ENCODE results near the gene SIK2.
"Not testable (repeated sequence)": the region's sequence is repeated elsewhere in the genome, so short reads cannot be mapped to it uniquely, and the experiment has no call there.

The SIK2 gene

GRCh38 chr11:111707691-111708067, 105.4 kb downstream of the SIK2 start:
- Histone ChIP-seq H3K9ac (ENCODE audit: low read depth, low read length) (no peak overlapping the region), H3K4me3 (ENCODE audit: low read length) (no peak overlapping the region), H3K4me1 (ENCODE audit: control insufficient read depth, insufficient read depth, low read length) (peaks cover 12% of the 10 kb centered on the region), H3K4me2 (ENCODE audit: low read length) (no peak overlapping the region), H3K27me3 (ENCODE audit: control insufficient read depth, insufficient read depth, low read length) (no peaks in the 10 kb centered on the region), H3K9me3 (replicated peaks; ENCODE audit: low read length) (no peaks in the 10 kb centered on the region), H3K36me3 (ENCODE audit: insufficient read depth, low read length) (peaks cover 62% of the 10 kb centered on the region)

DNA sequence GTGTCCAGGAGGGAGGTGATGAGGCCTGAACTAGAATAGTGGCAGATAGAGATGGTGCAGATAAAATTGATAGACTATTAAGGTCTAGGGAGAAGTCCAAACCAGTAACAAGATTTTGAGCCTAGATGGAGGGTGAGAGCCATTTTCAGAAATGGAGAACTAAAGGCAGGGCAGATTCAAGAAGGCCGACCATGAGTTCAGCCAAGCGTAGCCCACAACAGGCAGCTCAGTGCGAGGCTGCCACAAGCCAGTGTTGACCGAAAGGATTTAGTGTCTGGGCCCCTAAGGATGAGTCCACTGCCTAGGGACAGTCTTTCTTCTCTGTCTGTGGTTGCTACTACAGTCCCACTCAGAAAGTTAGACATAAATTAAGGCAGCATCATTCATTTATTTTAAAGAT, 112.3 kb downstream of the SIK2 start:
- Histone ChIP-seq H3K36me3 (ENCODE audit: insufficient read depth, low read length) (peaks cover 29% of the 10 kb centered on the region), H3K27me3 (ENCODE audit: control insufficient read depth, insufficient read depth, low read length) (no peaks in the 10 kb centered on the region), H3K9me3 (replicated peaks; ENCODE audit: low read length) (no peaks in the 10 kb centered on the region), H3K9ac (ENCODE audit: low read depth, low read length) (no peak overlapping the region), H3K4me1 (ENCODE audit: control insufficient read depth, insufficient read depth, low read length) (peaks cover 20% of the 10 kb centered on the region), H3K4me3 (ENCODE audit: low read length) (no peak overlapping the region), H3K4me2 (ENCODE audit: low read length) (no peak overlapping the region)

- Histone ChIP-seq H3K4me3 (ENCODE audit: low read length) (no peak overlapping the region), H3K9me3 (replicated peaks; ENCODE audit: low read length) (no peaks in the 10 kb centered on the region), H3K9ac (ENCODE audit: low read depth, low read length) (no peak overlapping the region), H3K4me2 (ENCODE audit: low read length) (no peak overlapping the region), H3K27me3 (ENCODE audit: control insufficient read depth, insufficient read depth, low read length) (no peaks in the 10 kb centered on the region), H3K36me3 (ENCODE audit: insufficient read depth, low read length) (peaks cover 29% of the 10 kb centered on the region), H3K4me1 (ENCODE audit: control insufficient read depth, insufficient read depth, low read length) (peaks cover 22% of the 10 kb centered on the region)
These were observed 113.0 kb downstream of the SIK2 start for GRCh38 chr11:111715142-111715816.

DNA sequence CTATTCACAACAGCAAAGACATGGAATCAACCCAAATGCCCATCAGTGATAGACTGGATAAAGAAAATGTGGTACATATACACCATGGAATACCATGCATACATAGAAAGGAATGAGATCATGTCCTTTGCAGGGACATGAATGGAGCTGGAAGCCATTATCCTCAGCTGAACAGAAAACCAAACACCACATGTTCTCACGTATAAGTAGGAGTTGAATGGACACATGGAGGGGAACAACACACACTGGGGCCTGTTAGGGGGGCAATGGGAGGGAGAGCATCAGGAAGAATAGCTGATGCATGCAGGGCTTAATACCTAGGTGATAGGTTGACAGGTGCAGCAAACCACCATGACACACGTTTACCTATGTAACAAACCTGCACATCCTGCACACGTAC, 115.4 kb downstream of the SIK2 start:
- H3K9ac ChIP-seq (ENCODE audit: low read depth, low read length); H3K27me3 ChIP-seq (ENCODE audit: control insufficient read depth, insufficient read depth, low read length); H3K9me3 ChIP-seq (replicated peaks; ENCODE audit: low read length); H3K4me2 ChIP-seq (ENCODE audit: low read length); H3K4me3 ChIP-seq (ENCODE audit: low read length): not testable (repeated sequence)
- Histone ChIP-seq H3K4me1 (ENCODE audit: control insufficient read depth, insufficient read depth, low read length) (peaks cover 22% of the 10 kb centered on the region), H3K36me3 (ENCODE audit: insufficient read depth, low read length) (peaks cover 36% of the 10 kb centered on the region)

DNA sequence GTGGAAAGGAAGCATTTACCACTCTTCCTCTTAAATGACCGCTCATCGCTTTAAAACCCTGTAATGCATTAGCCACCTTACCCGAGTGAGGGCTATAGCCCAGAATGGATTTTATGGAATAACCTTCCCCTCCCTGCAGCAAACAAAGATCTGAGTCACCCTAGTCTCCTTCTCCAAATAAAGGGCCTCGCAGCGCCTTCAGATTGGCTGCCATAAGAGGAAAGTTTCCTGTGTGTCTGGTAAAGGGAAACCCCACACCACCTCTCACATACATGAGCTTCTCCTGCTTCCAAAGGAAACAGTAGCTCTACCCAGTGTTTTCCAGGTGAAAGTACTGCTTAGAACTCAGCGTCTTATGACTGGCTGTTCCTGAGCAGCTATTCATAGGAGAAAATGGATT, 116.2 kb downstream of the SIK2 start:
- no peak overlapping the region for H3K4me3 ChIP-seq (ENCODE audit: low read length)
- H3K9me3 ChIP-seq (replicated peaks; ENCODE audit: low read length): no peaks in the 10 kb centered on the region
- peaks cover 43% of the 10 kb centered on the region for H3K36me3 ChIP-seq (ENCODE audit: insufficient read depth, low read length)
- peaks cover 22% of the 10 kb centered on the region for H3K4me1 ChIP-seq (ENCODE audit: control insufficient read depth, insufficient read depth, low read length)
- H3K4me2 ChIP-seq (ENCODE audit: low read length): peak overlapping the region; percentile 43
- H3K27me3 ChIP-seq (ENCODE audit: control insufficient read depth, insufficient read depth, low read length): no peaks in the 10 kb centered on the region
- H3K9ac ChIP-seq (ENCODE audit: low read depth, low read length): no peak overlapping the region

DNA sequence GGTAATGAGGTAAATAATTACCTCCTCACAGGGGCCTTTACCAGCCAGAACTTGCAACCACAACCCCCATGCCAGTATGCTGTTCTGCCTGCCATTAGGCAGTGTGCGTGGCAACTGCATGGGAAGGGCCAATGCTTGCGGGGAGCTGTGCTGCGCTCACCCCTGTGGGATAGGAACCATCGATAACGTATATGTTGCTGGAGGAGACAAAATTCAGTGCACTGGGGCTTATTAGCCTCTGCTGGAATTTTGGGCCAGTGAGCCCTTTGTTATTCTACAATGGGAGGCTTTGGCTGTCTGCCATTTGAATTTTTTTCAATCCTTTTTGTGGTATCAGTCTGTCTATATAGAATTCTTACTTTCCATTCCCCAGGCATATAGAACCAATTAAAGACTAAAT, 116.6 kb downstream of the SIK2 start:
- Histone ChIP-seq H3K27me3 (ENCODE audit: control insufficient read depth, insufficient read depth, low read length) (no peaks in the 10 kb centered on the region), H3K9ac (ENCODE audit: low read depth, low read length) (no peak overlapping the region), H3K4me2 (ENCODE audit: low read length) (peak overlapping the region; percentile 43), H3K36me3 (ENCODE audit: insufficient read depth, low read length) (peaks cover 46% of the 10 kb centered on the region), H3K9me3 (replicated peaks; ENCODE audit: low read length) (no peaks in the 10 kb centered on the region), H3K4me1 (ENCODE audit: control insufficient read depth, insufficient read depth, low read length) (peaks cover 22% of the 10 kb centered on the region), H3K4me3 (ENCODE audit: low read length) (no peak overlapping the region)

- H3K9me3 ChIP-seq (replicated peaks; ENCODE audit: low read length): no peaks in the 10 kb centered on the region
- H3K4me3 ChIP-seq (ENCODE audit: low read length): no peak overlapping the region
- H3K4me2 ChIP-seq (ENCODE audit: low read length): no peak overlapping the region
- H3K9ac ChIP-seq (ENCODE audit: low read depth, low read length): no peak overlapping the region
- H3K4me1 ChIP-seq (ENCODE audit: control insufficient read depth, insufficient read depth, low read length): peaks cover 22% of the 10 kb centered on the region
- H3K27me3 ChIP-seq (ENCODE audit: control insufficient read depth, insufficient read depth, low read length): no peaks in the 10 kb centered on the region
- H3K36me3 ChIP-seq (ENCODE audit: insufficient read depth, low read length): peaks cover 48% of the 10 kb centered on the region
These were observed 117.1 kb downstream of the SIK2 start for GRCh38 chr11:111719379-111719778.

GRCh38 chr11:111720801-111721494, 118.7 kb downstream of the SIK2 start:
- peaks cover 22% of the 10 kb centered on the region for H3K4me1 ChIP-seq (ENCODE audit: control insufficient read depth, insufficient read depth, low read length)
- no peaks in the 10 kb centered on the region for H3K9me3 ChIP-seq (replicated peaks; ENCODE audit: low read length)
- no peak overlapping the region for H3K9ac ChIP-seq (ENCODE audit: low read depth, low read length)
- H3K4me2 ChIP-seq (ENCODE audit: low read length): no peak overlapping the region
- H3K27me3 ChIP-seq (ENCODE audit: control insufficient read depth, insufficient read depth, low read length): no peaks in the 10 kb centered on the region
- H3K36me3 ChIP-seq (ENCODE audit: insufficient read depth, low read length): peaks cover 60% of the 10 kb centered on the region
- H3K4me3 ChIP-seq (ENCODE audit: low read length): no peak overlapping the region

DNA sequence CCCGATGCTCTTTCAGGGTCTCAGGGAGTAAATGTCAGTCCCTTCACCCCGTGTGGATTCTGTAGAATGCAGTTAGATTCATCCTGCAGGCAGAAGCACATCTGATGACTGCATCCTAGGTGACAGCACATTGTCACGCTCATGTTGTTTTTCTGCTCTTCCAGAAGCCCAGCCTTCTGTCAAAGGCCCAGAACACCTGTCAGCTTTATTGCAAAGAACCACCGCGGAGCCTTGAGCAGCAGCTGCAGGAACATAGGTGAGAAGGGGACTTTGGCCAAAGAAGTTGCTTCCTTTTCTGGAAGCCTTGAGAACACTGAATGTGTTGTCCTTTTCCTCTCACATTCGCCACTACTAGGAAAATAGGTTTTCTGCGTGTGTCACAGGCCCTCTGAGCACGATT, 120.3 kb downstream of the SIK2 start:
- Histone ChIP-seq H3K36me3 (ENCODE audit: insufficient read depth, low read length) (peaks cover 72% of the 10 kb centered on the region), H3K9ac (ENCODE audit: low read depth, low read length) (no peak overlapping the region), H3K4me2 (ENCODE audit: low read length) (no peak overlapping the region), H3K4me1 (ENCODE audit: control insufficient read depth, insufficient read depth, low read length) (peaks cover 22% of the 10 kb centered on the region), H3K4me3 (ENCODE audit: low read length) (no peak overlapping the region), H3K9me3 (replicated peaks; ENCODE audit: low read length) (no peaks in the 10 kb centered on the region), H3K27me3 (ENCODE audit: control insufficient read depth, insufficient read depth, low read length) (no peaks in the 10 kb centered on the region)

GRCh38 chr11:111723595-111723994, 121.3 kb downstream of the SIK2 start:
- Histone ChIP-seq H3K4me1 (ENCODE audit: control insufficient read depth, insufficient read depth, low read length) (peaks cover 12% of the 10 kb centered on the region), H3K36me3 (ENCODE audit: insufficient read depth, low read length) (peaks cover 77% of the 10 kb centered on the region), H3K27me3 (ENCODE audit: control insufficient read depth, insufficient read depth, low read length) (no peaks in the 10 kb centered on the region), H3K4me3 (ENCODE audit: low read length) (no peak overlapping the region), H3K9me3 (replicated peaks; ENCODE audit: low read length) (no peaks in the 10 kb centered on the region), H3K4me2 (ENCODE audit: low read length) (no peak overlapping the region), H3K9ac (ENCODE audit: low read depth, low read length) (no peak overlapping the region)

- no peak overlapping the region for H3K4me2 ChIP-seq (ENCODE audit: low read length)
- peaks cover 7% of the 10 kb centered on the region for H3K4me1 ChIP-seq (ENCODE audit: control insufficient read depth, insufficient read depth, low read length)
- H3K4me3 ChIP-seq (ENCODE audit: low read length): no peak overlapping the region
- H3K9ac ChIP-seq (ENCODE audit: low read depth, low read length): no peak overlapping the region
- H3K36me3 ChIP-seq (ENCODE audit: insufficient read depth, low read length): peaks cover 76% of the 10 kb centered on the region
- H3K9me3 ChIP-seq (replicated peaks; ENCODE audit: low read length): no peaks in the 10 kb centered on the region
- H3K27me3 ChIP-seq (ENCODE audit: control insufficient read depth, insufficient read depth, low read length): no peaks in the 10 kb centered on the region
These were observed 122.4 kb downstream of the SIK2 start for GRCh38 chr11:111724615-111725129.

DNA sequence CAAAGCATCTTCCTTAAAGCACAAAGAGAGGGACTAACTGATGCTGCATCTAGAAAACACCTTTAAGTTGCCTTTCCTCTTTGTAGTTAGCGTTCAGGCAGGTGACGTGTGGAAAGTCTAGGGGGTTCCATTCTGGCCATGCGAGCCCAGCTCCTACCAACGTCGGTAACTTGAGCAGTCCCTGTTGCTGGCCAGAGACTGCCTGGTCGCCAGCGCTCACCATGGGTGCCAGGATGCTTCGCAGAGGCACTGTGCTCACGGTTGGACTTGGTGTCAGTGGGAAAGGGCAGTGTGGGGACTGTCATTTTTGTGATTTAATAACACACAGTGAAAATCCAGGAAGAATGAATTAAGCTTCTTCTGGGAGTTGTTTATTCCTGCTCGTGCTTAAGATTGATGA, 123.4 kb downstream of the SIK2 start:
- no peaks in the 10 kb centered on the region for H3K27me3 ChIP-seq (ENCODE audit: control insufficient read depth, insufficient read depth, low read length)
- H3K4me3 ChIP-seq (ENCODE audit: low read length): no peak overlapping the region
- no peak overlapping the region for H3K4me2 ChIP-seq (ENCODE audit: low read length)
- peaks cover 16% of the 10 kb centered on the region for H3K4me1 ChIP-seq (ENCODE audit: control insufficient read depth, insufficient read depth, low read length)
- H3K36me3 ChIP-seq (ENCODE audit: insufficient read depth, low read length): peaks cover 67% of the 10 kb centered on the region
- no peak overlapping the region for H3K9ac ChIP-seq (ENCODE audit: low read depth, low read length)
- no peaks in the 10 kb centered on the region for H3K9me3 ChIP-seq (replicated peaks; ENCODE audit: low read length)
